ENCODE results near the gene CDK17.

DNA sequence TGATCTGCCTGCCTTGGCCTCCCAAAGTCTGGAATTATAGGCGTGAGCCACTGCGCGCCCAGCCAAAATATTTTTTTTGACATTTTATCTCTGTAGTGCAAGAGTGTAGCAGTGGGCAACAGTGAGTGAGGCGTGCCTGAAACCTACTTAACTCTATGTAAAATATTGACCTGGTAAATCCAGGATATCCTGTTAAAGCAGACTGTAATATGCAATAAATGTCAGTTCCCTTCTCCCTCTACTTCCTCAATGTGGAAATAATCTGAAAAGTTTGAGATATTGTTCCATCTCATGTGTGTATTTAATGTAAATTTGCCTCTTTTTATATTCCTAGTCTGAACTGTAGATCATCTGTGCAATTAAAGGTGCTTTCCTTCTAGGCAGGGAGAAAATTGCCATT is 9.5 kb upstream of the CDK17 start:
- TF ChIP-seq, protein P1, sequence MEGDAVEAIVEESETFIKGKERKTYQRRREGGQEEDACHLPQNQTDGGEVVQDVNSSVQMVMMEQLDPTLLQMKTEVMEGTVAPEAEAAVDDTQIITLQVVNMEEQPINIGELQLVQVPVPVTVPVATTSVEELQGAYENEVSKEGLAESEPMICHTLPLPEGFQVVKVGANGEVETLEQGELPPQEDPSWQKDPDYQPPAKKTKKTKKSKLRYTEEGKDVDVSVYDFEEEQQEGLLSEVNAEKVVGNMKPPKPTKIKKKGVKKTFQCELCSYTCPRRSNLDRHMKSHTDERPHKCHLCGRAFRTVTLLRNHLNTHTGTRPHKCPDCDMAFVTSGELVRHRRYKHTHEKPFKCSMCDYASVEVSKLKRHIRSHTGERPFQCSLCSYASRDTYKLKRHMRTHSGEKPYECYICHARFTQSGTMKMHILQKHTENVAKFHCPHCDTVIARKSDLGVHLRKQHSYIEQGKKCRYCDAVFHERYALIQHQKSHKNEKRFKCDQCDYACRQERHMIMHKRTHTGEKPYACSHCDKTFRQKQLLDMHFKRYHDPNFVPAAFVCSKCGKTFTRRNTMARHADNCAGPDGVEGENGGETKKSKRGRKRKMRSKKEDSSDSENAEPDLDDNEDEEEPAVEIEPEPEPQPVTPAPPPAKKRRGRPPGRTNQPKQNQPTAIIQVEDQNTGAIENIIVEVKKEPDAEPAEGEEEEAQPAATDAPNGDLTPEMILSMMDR (IDR thresholded peaks at IDR 0.05): no peak
- TF ChIP-seq POLR2A (IDR thresholded peaks at IDR 0.05): no peak
- no peak for TF ChIP-seq EP300 (IDR thresholded peaks at IDR 0.05)

Measured in tibial nerve (tissue), 4 donors.